Duodenal mucosa (tissue), 2 donors: ENCODE measurements around the gene TEX264.

Experiments
- H3K27ac ChIP-seq: one replicate; pipeline ENCODE4 v1.7.0; 2013; ENCODE audit warnings: low read depth, low read length
- H3K27me3 ChIP-seq, 2 donors: one replicate each; pipeline ENCODE4 v1.7.0; 2013; ENCODE audit warnings: low read length in 2 of 2, control low read depth in 1 of 2; ENCODE audit not compliant: insufficient read depth in 2 of 2, control insufficient read depth in 1 of 2
- H3K36me3 ChIP-seq, 2 donors: one replicate each; pipeline ENCODE4 v1.7.0; 2013; ENCODE audit warnings: low read length in 2 of 2, control low read depth in 1 of 2; ENCODE audit not compliant: insufficient read depth in 2 of 2, control insufficient read depth in 1 of 2
- H3K4me1 ChIP-seq, 2 donors: one replicate each; pipeline ENCODE4 v1.7.0; 2013; ENCODE audit warnings: low read length in 2 of 2, control low read depth in 1 of 2; ENCODE audit not compliant: insufficient read depth in 2 of 2, control insufficient read depth in 1 of 2
- H3K4me3 ChIP-seq, 2 donors: one replicate each; pipeline ENCODE4 v1.7.0; 2013; ENCODE audit warnings: low read length in 2 of 2, low read depth in 1 of 2
- H3K9ac ChIP-seq, 2 donors: one replicate each; pipeline ENCODE4 v1.7.0; 2013; ENCODE audit warnings: low read length in 2 of 2, low read depth in 1 of 2
- H3K9me3 ChIP-seq, 2 donors: one replicate each; pipeline ENCODE4 v1.7.0; 2013; ENCODE audit warnings: low read length in 2 of 2, control low read depth in 1 of 2; ENCODE audit not compliant: control insufficient read depth in 1 of 2

TEX264 gene

GRCh38 chr3:51691949-51692348, 20.9 kb downstream of the TEX264 start:
- no peaks in the 10 kb centered on the region for H3K9me3 ChIP-seq
- peaks cover 23 to 70% of the 10 kb centered on the region in 2 donors for H3K36me3 ChIP-seq
- H3K4me3 ChIP-seq = no peak overlapping the region
- no peak overlapping the region for H3K9ac ChIP-seq
- no peak overlapping the region for H3K27ac ChIP-seq
- H3K27me3 ChIP-seq = no peaks in the 10 kb centered on the region
- H3K4me1 ChIP-seq = peaks cover 0 to 4% of the 10 kb centered on the region in 2 donors

GRCh38 chr3:51692980-51693395, 21.9 kb downstream of the TEX264 start:
- H3K4me1 ChIP-seq = no peaks in the 10 kb centered on the region
- no peak overlapping the region for H3K27ac ChIP-seq
- H3K9me3 ChIP-seq = no peaks in the 10 kb centered on the region
- no peaks in the 10 kb centered on the region for H3K27me3 ChIP-seq
- no peak overlapping the region for H3K4me3 ChIP-seq
- H3K9ac ChIP-seq = no peak overlapping the region
- peaks cover 22 to 73% of the 10 kb centered on the region in 2 donors for H3K36me3 ChIP-seq

GRCh38 chr3:51696954-51697353, 25.9 kb downstream of the TEX264 start:
- Histone ChIP-seq H3K36me3 (peaks cover 30 to 81% of the 10 kb centered on the region in 2 donors), H3K4me1 (no peaks in the 10 kb centered on the region), H3K9ac (no peak overlapping the region), H3K27me3 (no peaks in the 10 kb centered on the region), H3K4me3 (no peak overlapping the region), H3K27ac (no peak overlapping the region), H3K9me3 (no peaks in the 10 kb centered on the region)

- Histone ChIP-seq H3K4me1 (no peaks in the 10 kb centered on the region), H3K9me3 (no peaks in the 10 kb centered on the region), H3K36me3 (peaks cover 29 to 83% of the 10 kb centered on the region in 2 donors), H3K27me3 (no peaks in the 10 kb centered on the region), H3K27ac (no peak overlapping the region), H3K9ac (no peak overlapping the region), H3K4me3 (no peak overlapping the region)
Observed at GRCh38 chr3:51698209-51698608, 27.2 kb downstream of the TEX264 start.

DNA sequence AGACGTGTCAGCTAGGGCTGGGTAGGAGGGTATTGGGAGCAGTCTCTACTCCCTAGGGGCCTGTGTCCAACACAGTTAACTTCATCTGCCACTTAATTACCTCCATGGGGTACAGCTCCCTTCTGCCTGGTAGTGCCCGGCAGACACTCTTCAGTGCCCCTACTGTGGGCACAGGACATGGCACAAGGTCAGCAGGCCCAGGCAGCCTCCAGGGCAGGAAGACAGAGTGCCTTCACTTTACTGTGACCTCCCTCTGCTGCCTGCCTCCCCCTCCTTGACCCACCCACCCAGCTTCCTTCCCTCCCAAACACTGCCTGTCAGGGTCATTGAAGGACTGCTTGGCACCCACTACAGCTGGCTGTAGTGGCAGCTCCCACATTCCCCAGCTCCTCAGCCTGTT, 29.4 kb downstream of the TEX264 start:
- Histone ChIP-seq H3K4me1 (no peaks in the 10 kb centered on the region), H3K9ac (no peak overlapping the region), H3K27me3 (no peaks in the 10 kb centered on the region), H3K27ac (no peak overlapping the region), H3K36me3 (peaks cover 33 to 94% of the 10 kb centered on the region in 2 donors), H3K4me3 (no peak overlapping the region), H3K9me3 (no peaks in the 10 kb centered on the region)

DNA sequence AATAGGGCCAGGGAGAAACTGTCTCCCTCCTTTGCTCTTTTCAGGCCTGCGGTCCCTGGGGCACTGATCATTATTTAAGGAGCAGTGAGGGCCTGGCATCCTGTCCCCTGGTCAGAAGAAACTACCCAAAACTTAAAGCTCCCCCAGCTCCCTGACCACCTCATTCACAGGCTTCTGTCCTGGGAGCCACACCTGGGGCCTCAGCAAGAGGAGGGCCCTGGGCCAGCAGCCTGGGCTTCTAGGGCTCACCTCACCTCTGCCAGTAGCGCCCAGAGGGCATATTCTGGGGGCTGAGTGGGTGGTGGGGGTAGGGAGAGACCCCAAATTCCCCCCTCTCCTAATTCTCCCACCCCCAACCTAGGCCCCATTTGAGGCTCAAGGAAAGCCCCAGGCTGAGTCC, 31.1 kb downstream of the TEX264 start:
- Histone ChIP-seq H3K9me3 (no peaks in the 10 kb centered on the region), H3K27me3 (no peaks in the 10 kb centered on the region), H3K36me3 (peaks cover 22 to 81% of the 10 kb centered on the region in 2 donors), H3K27ac (no peak overlapping the region), H3K4me1 (no peaks in the 10 kb centered on the region), H3K9ac (no peak overlapping the region), H3K4me3 (no peak overlapping the region)

DNA sequence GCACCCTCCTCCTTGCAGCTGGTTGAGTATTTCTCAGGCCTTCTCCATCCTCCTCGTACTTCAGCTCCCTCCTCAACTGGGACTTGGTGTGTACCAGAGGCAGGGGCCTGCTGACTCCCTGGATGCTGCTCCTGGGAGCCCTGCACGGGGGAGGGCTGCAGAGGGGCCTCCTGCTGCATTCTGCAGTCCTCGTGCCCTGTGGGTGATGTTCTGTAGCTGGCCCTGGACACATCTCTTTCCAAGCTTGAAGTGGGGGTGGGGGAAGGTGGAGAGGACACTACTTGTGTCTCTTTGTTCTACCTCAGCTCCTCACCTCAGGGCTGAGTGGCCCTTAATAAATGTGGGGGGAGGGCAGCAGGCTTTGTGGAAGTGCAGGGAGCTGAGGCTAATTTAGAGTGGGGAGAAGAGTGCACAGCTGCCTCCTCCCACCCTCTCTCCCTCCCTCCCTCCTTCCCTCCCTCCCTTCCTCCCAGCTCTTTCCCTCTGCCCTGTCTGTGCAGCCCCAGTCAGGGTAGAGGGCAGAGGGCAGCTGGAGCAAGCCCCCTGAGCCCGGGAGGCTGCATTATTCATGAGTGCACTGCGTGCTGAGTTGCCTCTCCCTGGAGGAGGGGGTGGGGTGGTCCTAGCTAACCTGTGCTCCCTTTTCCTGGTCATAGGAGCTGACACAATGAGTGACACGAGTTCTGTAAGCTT, 32.2 kb downstream of the TEX264 start:
- no peak overlapping the region for H3K4me3 ChIP-seq
- no peak overlapping the region for H3K27ac ChIP-seq
- H3K27me3 ChIP-seq = peaks cover 0 to 4% of the 10 kb centered on the region in 2 donors
- H3K9me3 ChIP-seq = no peaks in the 10 kb centered on the region
- H3K4me1 ChIP-seq = no peaks in the 10 kb centered on the region
- peaks cover 22 to 70% of the 10 kb centered on the region in 2 donors for H3K36me3 ChIP-seq
- no peak overlapping the region for H3K9ac ChIP-seq

DNA sequence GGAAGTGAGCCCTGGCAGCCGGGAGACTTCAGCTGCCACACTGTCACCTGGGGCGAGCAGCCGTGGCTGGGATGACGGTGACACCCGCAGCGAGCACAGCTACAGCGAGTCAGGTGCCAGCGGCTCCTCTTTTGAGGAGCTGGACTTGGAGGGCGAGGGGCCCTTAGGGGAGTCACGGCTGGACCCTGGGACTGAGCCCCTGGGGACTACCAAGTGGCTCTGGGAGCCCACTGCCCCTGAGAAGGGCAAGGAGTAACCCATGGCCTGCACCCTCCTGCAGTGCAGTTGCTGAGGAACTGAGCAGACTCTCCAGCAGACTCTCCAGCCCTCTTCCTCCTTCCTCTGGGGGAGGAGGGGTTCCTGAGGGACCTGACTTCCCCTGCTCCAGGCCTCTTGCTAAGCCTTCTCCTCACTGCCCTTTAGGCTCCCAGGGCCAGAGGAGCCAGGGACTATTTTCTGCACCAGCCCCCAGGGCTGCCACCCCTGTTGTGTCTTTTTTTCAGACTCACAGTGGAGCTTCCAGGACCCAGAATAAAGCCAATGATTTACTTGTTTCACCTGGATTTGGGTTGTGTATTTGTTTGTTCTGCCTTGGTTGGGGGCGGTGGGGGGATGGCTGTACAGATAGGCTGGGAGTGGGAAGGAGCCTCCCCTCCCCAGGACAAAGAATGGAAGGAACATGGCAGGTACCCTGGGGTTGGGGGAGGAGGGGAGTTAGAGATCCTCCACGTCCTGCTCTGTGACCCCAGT, 32.9 kb downstream of the TEX264 start:
- peaks cover 17 to 63% of the 10 kb centered on the region in 2 donors for H3K36me3 ChIP-seq
- no peak overlapping the region for H3K27ac ChIP-seq
- no peaks in the 10 kb centered on the region for H3K9me3 ChIP-seq
- no peaks in the 10 kb centered on the region for H3K4me1 ChIP-seq
- H3K4me3 ChIP-seq = no peak overlapping the region
- H3K9ac ChIP-seq = no peak overlapping the region
- peaks cover 0 to 4% of the 10 kb centered on the region in 2 donors for H3K27me3 ChIP-seq

DNA sequence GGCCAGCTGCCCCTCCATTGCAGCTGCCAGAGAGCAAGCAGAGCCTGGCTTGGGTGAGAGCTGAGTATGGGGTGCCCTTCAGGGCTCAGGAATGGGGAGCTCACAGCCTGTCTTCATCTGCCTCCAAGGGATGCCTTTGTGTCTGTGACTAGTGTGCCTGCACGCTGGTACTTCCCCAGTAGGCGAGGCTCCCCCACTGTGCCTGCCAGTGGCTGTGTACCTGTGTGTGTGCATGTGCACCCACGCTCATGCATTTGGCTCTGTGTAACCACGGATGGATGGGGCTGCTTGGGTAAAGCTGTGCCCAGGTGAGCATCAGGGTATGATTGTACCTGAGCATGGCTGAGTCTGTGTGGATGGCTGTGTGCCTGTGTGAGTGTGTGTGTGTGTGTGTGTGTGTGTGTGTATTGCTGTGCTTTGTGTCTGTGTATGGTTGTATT, 33.5 kb downstream of the TEX264 start:
- H3K4me1 ChIP-seq = no peaks in the 10 kb centered on the region
- no peak overlapping the region for H3K4me3 ChIP-seq
- H3K27ac ChIP-seq = no peak overlapping the region
- H3K9me3 ChIP-seq = no peaks in the 10 kb centered on the region
- peaks cover 12 to 57% of the 10 kb centered on the region in 2 donors for H3K36me3 ChIP-seq
- H3K9ac ChIP-seq = no peak overlapping the region
- H3K27me3 ChIP-seq = peaks cover 0 to 4% of the 10 kb centered on the region in 2 donors

DNA sequence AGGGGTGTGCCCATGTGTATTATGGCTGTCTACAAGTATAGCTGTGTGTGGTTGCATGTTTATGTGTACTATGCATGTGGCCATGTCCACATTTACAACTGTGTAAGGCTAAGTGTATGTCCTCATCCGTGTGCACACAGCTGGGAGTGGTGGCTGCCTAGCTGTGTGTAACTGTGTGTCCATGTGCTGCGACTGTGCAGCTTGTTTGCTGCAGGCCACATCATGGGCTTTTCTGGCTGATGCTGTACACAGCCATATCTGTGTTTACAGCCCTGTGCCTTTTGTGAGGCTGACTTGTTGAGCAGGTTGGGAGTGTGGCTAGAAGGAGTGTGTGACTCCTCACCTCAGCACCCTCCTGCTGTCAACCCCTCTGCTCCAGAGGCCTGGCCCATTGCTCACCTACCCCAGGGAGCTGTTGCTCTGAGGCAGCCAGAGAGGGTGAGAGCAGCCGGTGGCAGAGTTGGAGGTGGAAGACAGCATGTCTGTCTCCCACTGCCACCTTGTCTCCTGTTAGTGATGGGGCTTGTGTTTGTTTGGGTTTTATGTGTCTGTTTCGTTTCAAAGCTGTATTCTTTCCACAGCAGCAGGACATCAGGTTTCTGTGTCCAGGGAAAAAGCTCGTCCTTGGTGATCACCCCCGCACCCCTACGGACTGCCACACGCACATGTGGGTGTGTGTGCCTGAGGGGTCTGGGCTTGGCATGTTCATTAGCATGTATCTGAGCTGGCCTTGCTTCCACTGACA, 34.4 kb downstream of the TEX264 start:
- Histone ChIP-seq H3K9me3 (no peaks in the 10 kb centered on the region), H3K9ac (no peak overlapping the region), H3K4me3 (no peak overlapping the region), H3K27ac (no peak overlapping the region), H3K36me3 (peaks cover 5 to 48% of the 10 kb centered on the region in 2 donors), H3K4me1 (no peaks in the 10 kb centered on the region), H3K27me3 (peaks cover 0 to 4% of the 10 kb centered on the region in 2 donors)
